A673 (cell line): ENCODE measurements around the gene CAMSAP2. TPM values are rescaled to one million over a fixed set of nuclear protein-coding genes. Genes with fewer than 3 reads are reported as not detected.

Experiments
- BruUV-seq: library from RNA; stranded (reverse); fragments of 400-500 nt; replicated peaks from 2 replicates; lab custom pipeline; 2021; lab: Mats Ljungman, UMichigan
- CTCF ChIA-PET: fragments of 300-600 bp; sonication (Branson Sonifier 250); formaldehyde crosslinking; loops from one replicate; lab custom pipeline; 2022; ENCODE audit warnings: antibody characterized with exemption; lab: Charles Lee
- POLR2A ChIA-PET: fragments of 300-600 bp; sonication (Branson Sonifier 250); formaldehyde crosslinking; loops from one replicate; lab custom pipeline; 2022; ENCODE audit warnings: antibody characterized with exemption; ENCODE audit not compliant: low non-redundant PET; lab: Charles Lee
- DNase-seq: peaks from one replicate; pipeline ENCODE4 v3.0.0-alpha.2; 2015; ENCODE audit warnings: low spot score
- H3K27ac ChIP-seq: fragments of 200-600 bp; sonication (generic); 2 replicates; pipeline ENCODE4 v1.5.1; 2016; ENCODE audit warnings: mixed run types, low read depth, mild to moderate bottlenecking, mixed read lengths, antibody characterized with exemption, low read length; ENCODE audit not compliant: poor library complexity, severe bottlenecking
- H3K27me3 ChIP-seq: fragments of 200-600 bp; sonication (generic); replicated peaks from 2 replicates; pipeline ENCODE4 v1.6.1; 2017; ENCODE audit warnings: mixed run types, low read depth, mild to moderate bottlenecking, mixed read lengths, antibody characterized with exemption, low read length; ENCODE audit not compliant: insufficient read depth, poor library complexity
- H3K36me3 ChIP-seq: fragments of 200-600 bp; sonication (generic); 2 replicates; pipeline ENCODE4 v1.6.1; 2016; ENCODE audit warnings: mixed run types, mild to moderate bottlenecking, mixed read lengths, antibody characterized with exemption, low read length; ENCODE audit not compliant: insufficient read depth, poor library complexity, severe bottlenecking
- H3K4me1 ChIP-seq: fragments of 200-600 bp; sonication (generic); 2 replicates; pipeline ENCODE4 v1.6.1; 2017; ENCODE audit warnings: mixed run types, mild to moderate bottlenecking, mixed read lengths, antibody characterized with exemption, low read length; ENCODE audit not compliant: insufficient read depth, poor library complexity, severe bottlenecking
- H3K4me3 ChIP-seq: fragments of 200-600 bp; sonication (generic); 2 replicates; pipeline ENCODE4 v1.5.1; 2016; ENCODE audit warnings: low read depth, mixed run types, mild to moderate bottlenecking, mixed read lengths, low read length; ENCODE audit not compliant: poor library complexity, severe bottlenecking
- H3K9me3 ChIP-seq: fragments of 200-600 bp; sonication (generic); 2 replicates; pipeline ENCODE4 v1.6.1; 2016; ENCODE audit warnings: mixed run types, low read depth, mild to moderate bottlenecking, mixed read lengths, antibody characterized with exemption, low read length; ENCODE audit not compliant: poor library complexity, severe bottlenecking
- EZH2 ChIP-seq: fragments of 200-600 bp; sonication (generic); IDR thresholded peaks from 2 replicates; pipeline ENCODE4 v1.6.1; 2017; ENCODE audit warnings: borderline replicate concordance, low read depth, mild to moderate bottlenecking, mixed read lengths, antibody characterized with exemption, low read length; ENCODE audit not compliant: poor library complexity, severe bottlenecking
- intact Hi-C: fragments of 100-400 bp; cut with micrococcal nuclease; formaldehyde crosslinking; loops from one replicate; pipeline ENCODE4 v1.10.0; 2022; ENCODE audit not compliant: unreplicated experiment
- total RNA-seq: library from RNA; stranded (reverse); gene quantifications from 2 replicates; pipeline ENCODE4 v1.2.3, GENCODE V29; 2021
- TF ChIP-seq, protein P1 (sequence below): fragments of 300-800, 200-600 bp; sonication (generic); conservative IDR thresholded peaks from 2 replicates; pipeline ENCODE4 v1.5.1; 2017; ENCODE audit warnings: low read depth, mild to moderate bottlenecking, antibody characterized with exemption, low read length, moderate library complexity, mixed read lengths

Gene CAMSAP2
- total RNA-seq, 1 experiment from 2014 or later: 39.4 TPM

- CTCF ChIA-PET: no interaction called here
- no TSS peak for BruUV-seq
- intact Hi-C loops: no loop called here
These were observed 162.2 kb downstream of the CAMSAP2 start for GRCh38 chr1:200900877-200901276.

GRCh38 chr1:200901350-200901749 lies 162.7 kb downstream of the CAMSAP2 start:
- Histone ChIP-seq H3K27me3 (no peaks in the 10 kb centered on the region), H3K9me3 (no peaks in the 10 kb centered on the region), H3K4me3 (no peak overlapping the region), H3K27ac (no peak overlapping the region), H3K4me1 (no peaks in the 10 kb centered on the region), H3K36me3 (no peaks in the 10 kb centered on the region)
- intact Hi-C loops: no loop called here
- no peak for TF ChIP-seq EZH2
- TF ChIP-seq, protein P1, sequence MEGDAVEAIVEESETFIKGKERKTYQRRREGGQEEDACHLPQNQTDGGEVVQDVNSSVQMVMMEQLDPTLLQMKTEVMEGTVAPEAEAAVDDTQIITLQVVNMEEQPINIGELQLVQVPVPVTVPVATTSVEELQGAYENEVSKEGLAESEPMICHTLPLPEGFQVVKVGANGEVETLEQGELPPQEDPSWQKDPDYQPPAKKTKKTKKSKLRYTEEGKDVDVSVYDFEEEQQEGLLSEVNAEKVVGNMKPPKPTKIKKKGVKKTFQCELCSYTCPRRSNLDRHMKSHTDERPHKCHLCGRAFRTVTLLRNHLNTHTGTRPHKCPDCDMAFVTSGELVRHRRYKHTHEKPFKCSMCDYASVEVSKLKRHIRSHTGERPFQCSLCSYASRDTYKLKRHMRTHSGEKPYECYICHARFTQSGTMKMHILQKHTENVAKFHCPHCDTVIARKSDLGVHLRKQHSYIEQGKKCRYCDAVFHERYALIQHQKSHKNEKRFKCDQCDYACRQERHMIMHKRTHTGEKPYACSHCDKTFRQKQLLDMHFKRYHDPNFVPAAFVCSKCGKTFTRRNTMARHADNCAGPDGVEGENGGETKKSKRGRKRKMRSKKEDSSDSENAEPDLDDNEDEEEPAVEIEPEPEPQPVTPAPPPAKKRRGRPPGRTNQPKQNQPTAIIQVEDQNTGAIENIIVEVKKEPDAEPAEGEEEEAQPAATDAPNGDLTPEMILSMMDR: no peak
- BruUV-seq: no TSS peak
- POLR2A ChIA-PET: interaction anchor here (0.6 kb wide), 1 partner anchor 19 kb away, joined by 3 read pairs; no protein-coding TSS in a partner anchor
- CTCF ChIA-PET: no interaction called here
- no peak for DNase-seq

More at GRCh38 chr1:200900877-200901276, 162.2 kb downstream of the CAMSAP2 start:
- Histone ChIP-seq H3K9me3 (no peaks in the 10 kb centered on the region), H3K36me3 (no peaks in the 10 kb centered on the region), H3K27me3 (no peaks in the 10 kb centered on the region), H3K4me3 (no peak overlapping the region), H3K4me1 (no peaks in the 10 kb centered on the region), H3K27ac (no peak overlapping the region)
- no peak for TF ChIP-seq EZH2
- TF ChIP-seq, protein P1: no peak
- POLR2A ChIA-PET: no interaction called here
- no peak for DNase-seq

GRCh38 chr1:200901796-200902444 lies 163.2 kb downstream of the CAMSAP2 start:
- H3K9me3 ChIP-seq: no peaks in the 10 kb centered on the region
- no peaks in the 10 kb centered on the region for H3K36me3 ChIP-seq
- no peaks in the 10 kb centered on the region for H3K4me1 ChIP-seq
- no peaks in the 10 kb centered on the region for H3K27me3 ChIP-seq
- intact Hi-C loops: no loop called here
- ChIA-PET POLR2A (interaction anchor here (0.6 kb wide), 1 partner anchor 20 kb away, joined by 3 read pairs; no protein-coding TSS in a partner anchor), CTCF (no interaction called here)
- no TSS peak for BruUV-seq
- no peak for DNase-seq
- H3K27ac ChIP-seq: no peak overlapping the region
- H3K4me3 ChIP-seq: no peak overlapping the region
- TF ChIP-seq, protein P1: no peak
- no peak for TF ChIP-seq EZH2
